ENCODE results near the gene KANK2. TPM values are rescaled to one million over a fixed set of nuclear protein-coding genes. Genes with fewer than 3 reads are reported as not detected.

The KANK2 gene
- total and polyA plus RNA-seq, 2 of the 13 experiments (the other 11 are each of a cell fraction or from before 2014, with no cell fraction given), result 5.7 to 12.9 TPM

- no peak for TF ChIP-seq LBX2 (CRISPR knock-in tag; IDR thresholded peaks at IDR 0.05; ENCODE audit: borderline replicate concordance)
- TF ChIP-seq SATB2 (CRISPR knock-in tag; IDR thresholded peaks at IDR 0.05), result no peak
- no peak for TF ChIP-seq GATA4 (IDR thresholded peaks at IDR 0.05; ENCODE audit: borderline replicate concordance, low read depth)
- TF ChIP-seq ZNF343 (CRISPR knock-in tag; IDR thresholded peaks at IDR 0.05), result no peak
- no peak for TF ChIP-seq REST (IDR thresholded peaks at IDR 0.05; ENCODE audit: borderline replicate concordance in 1 of 2, low read depth in 1 of 2, low read length in 2 of 2)
- TF ChIP-seq ZNF230 (CRISPR knock-in tag; IDR thresholded peaks at IDR 0.05), result no peak
- no peak for TF ChIP-seq ZNF235 (CRISPR knock-in tag; IDR thresholded peaks at IDR 0.05; ENCODE audit: borderline replicate concordance)
- no peak; the same call in 1 of the 2 replicates for TF ChIP-seq TBX2 (CRISPR knock-in tag; IDR thresholded peaks at IDR 0.05; ENCODE audit: borderline replicate concordance)
- no peak for TF ChIP-seq KLF16 (CRISPR knock-in tag; IDR thresholded peaks at IDR 0.05)
- TF ChIP-seq ZNF263 (CRISPR knock-in tag; IDR thresholded peaks at IDR 0.05), result no peak; the same call in 1 of the 2 replicates
- TF ChIP-seq RXRA (CRISPR knock-in tag; IDR thresholded peaks at IDR 0.05), result no peak
- TF ChIP-seq GATAD1 (CRISPR knock-in tag; IDR thresholded peaks at IDR 0.05), result no peak
- no peak for TF ChIP-seq RFXANK (CRISPR knock-in tag; IDR thresholded peaks at IDR 0.05)
- no peak for TF ChIP-seq ATRX (CRISPR knock-in tag; IDR thresholded peaks at IDR 0.05; ENCODE audit: borderline replicate concordance)
- TF ChIP-seq KLF11 (CRISPR knock-in tag; IDR thresholded peaks at IDR 0.05), result no peak
- no peak for TF ChIP-seq BORCS8-MEF2B (CRISPR knock-in tag; IDR thresholded peaks at IDR 0.05)
- TF ChIP-seq NFRKB (IDR thresholded peaks at IDR 0.05), result no peak
- TF ChIP-seq SP5 (CRISPR knock-in tag; IDR thresholded peaks at IDR 0.05; ENCODE audit: borderline replicate concordance, low read depth), result no peak; the same call in 1 of the 2 replicates
- TF ChIP-seq CBX1 (IDR thresholded peaks at IDR 0.05; ENCODE audit: low read depth), result no peak
- TF ChIP-seq ATF5 (CRISPR knock-in tag; IDR thresholded peaks at IDR 0.05; ENCODE audit: low read depth), result no peak
- no peak for TF ChIP-seq ZNF34 (CRISPR knock-in tag; IDR thresholded peaks at IDR 0.05; ENCODE audit: borderline replicate concordance)
- no peak for TF ChIP-seq SALL2 (CRISPR knock-in tag; IDR thresholded peaks at IDR 0.05)
- TF ChIP-seq HNF1B (CRISPR knock-in tag; IDR thresholded peaks at IDR 0.05), result peak; percentile 82
- TF ChIP-seq ZNF644 (CRISPR knock-in tag; IDR thresholded peaks at IDR 0.05; ENCODE audit: low read depth), result no peak
- TF ChIP-seq ZNF598 (CRISPR knock-in tag; IDR thresholded peaks at IDR 0.05; ENCODE audit: borderline replicate concordance), result no peak
- TF ChIP-seq ZNF674 (CRISPR knock-in tag; IDR thresholded peaks at IDR 0.05; ENCODE audit: low read depth), result no peak
Measured at GRCh38 chr19:11137542-11138384, 59.6 kb downstream of the KANK2 start (continued).

All from HepG2 (cell line).